Measurements from ENCODE around the gene PLCB1. TPM values are rescaled to one million over a fixed set of nuclear protein-coding genes. Genes with fewer than 3 reads are reported as not detected.

PLCB1 gene
- polyA plus RNA-seq, 1 experiment, result 16.4 TPM

DNA sequence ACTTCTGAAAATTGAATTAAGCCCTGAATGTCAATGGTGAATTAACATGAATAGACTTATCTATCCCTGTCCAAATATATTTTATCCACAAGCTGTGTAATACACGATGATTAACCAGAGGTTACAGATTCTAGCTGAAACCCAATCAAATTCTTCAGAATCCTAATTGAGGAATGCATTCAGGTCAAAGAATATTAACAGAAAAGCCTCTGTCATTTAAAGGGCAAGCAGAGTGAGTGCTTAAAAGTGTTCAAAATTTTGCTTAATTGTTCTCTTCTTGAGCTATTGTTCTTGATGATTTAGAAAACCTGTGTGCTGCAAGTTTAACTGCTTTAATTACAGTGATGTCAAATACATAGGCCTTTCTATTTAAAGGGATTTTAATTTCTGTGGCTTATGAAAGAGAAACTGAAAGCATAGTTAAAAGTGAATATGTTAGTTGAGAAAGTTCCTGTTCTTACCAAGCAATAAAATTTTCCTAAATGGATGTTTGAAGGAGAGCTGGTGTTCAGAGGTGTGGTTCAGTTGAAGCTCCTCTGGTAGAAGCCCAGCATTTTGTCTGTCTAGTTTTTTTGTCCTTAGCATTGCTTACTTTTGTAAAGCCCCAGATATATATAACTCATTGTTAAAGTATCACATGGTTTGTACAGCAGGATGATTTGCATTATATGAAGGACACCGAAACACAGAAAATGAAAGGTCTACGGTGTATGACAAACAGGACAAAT, 470.5 kb downstream of the PLCB1 start:
- Histone ChIP-seq H3K9me3 (ENCODE audit: control insufficient read depth, insufficient read depth, low read length) (no peaks in the 10 kb centered on the region), H3K4me3 (ENCODE audit: low read depth, low read length) (no peak overlapping the region), H3K27me3 (ENCODE audit: control insufficient read depth, insufficient read depth, low read length) (no peaks in the 10 kb centered on the region), H3K27ac (ENCODE audit: low read depth, low read length) (no peak overlapping the region)
- ChIA-PET POLR2A (no interaction called here), CTCF (interaction anchor here (0.9 kb wide), 1 partner anchor 67 kb away, joined by 3 read pairs; no protein-coding TSS in a partner anchor)
- TF ChIP-seq, protein P1, sequence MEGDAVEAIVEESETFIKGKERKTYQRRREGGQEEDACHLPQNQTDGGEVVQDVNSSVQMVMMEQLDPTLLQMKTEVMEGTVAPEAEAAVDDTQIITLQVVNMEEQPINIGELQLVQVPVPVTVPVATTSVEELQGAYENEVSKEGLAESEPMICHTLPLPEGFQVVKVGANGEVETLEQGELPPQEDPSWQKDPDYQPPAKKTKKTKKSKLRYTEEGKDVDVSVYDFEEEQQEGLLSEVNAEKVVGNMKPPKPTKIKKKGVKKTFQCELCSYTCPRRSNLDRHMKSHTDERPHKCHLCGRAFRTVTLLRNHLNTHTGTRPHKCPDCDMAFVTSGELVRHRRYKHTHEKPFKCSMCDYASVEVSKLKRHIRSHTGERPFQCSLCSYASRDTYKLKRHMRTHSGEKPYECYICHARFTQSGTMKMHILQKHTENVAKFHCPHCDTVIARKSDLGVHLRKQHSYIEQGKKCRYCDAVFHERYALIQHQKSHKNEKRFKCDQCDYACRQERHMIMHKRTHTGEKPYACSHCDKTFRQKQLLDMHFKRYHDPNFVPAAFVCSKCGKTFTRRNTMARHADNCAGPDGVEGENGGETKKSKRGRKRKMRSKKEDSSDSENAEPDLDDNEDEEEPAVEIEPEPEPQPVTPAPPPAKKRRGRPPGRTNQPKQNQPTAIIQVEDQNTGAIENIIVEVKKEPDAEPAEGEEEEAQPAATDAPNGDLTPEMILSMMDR (IDR thresholded peaks at IDR 0.05; ENCODE audit: low read depth, low read length), result no peak
- DNase-seq (ENCODE audit: low read depth, low spot score), result no peak

DNA sequence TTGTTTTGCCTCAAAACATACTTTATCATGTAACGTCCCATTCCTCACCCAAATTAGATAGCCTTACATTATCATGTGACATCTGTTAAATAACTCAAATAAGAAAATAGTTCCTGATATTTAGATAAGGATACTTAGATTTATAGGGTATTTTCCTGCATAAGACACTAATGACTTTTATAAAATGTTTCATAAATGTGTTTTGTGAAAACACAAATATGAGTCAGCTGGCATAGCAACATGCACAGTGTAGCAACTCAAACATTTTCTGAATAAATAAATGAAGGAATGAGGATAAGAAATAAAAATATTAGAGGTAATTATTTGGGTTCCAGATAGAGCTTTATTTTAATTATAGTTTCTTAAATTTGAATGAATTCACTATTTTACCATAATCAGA, 476.4 kb downstream of the PLCB1 start:
- TF ChIP-seq, protein P1 (IDR thresholded peaks at IDR 0.05; ENCODE audit: low read depth, low read length), result no peak
- no peak for DNase-seq (ENCODE audit: low read depth, low spot score)
- ChIA-PET CTCF (interaction anchor here (0.6 kb wide), 1 partner anchor 672 kb away, joined by 3 read pairs; no protein-coding TSS in a partner anchor), POLR2A (no interaction called here)
- Histone ChIP-seq H3K4me3 (ENCODE audit: low read depth, low read length) (no peak overlapping the region), H3K27ac (ENCODE audit: low read depth, low read length) (no peak overlapping the region), H3K9me3 (ENCODE audit: control insufficient read depth, insufficient read depth, low read length) (no peaks in the 10 kb centered on the region), H3K27me3 (ENCODE audit: control insufficient read depth, insufficient read depth, low read length) (no peaks in the 10 kb centered on the region)

DNA sequence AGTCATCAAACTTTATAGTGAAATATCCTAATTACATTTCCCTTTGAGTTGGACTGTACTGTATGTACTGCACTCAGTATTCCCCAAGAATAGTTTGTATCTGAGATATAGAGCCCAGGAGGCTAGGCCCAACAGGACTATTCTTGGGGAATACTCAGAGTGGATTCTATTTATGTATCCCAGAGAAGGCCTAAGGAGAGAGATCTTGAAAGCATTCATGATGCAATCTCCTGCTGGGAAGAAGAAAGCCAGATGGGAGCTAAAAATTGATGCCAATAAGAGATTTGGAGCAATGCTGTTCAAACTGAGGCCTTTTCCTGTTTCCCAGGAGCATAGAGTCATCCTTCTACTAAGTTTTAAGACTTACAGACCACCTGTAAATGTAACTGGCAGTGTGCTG, 484.7 kb downstream of the PLCB1 start:
- DNase-seq (ENCODE audit: low read depth, low spot score), result no peak
- TF ChIP-seq, protein P1 (IDR thresholded peaks at IDR 0.05; ENCODE audit: low read depth, low read length), result no peak
- no peaks in the 10 kb centered on the region for H3K9me3 ChIP-seq (ENCODE audit: control insufficient read depth, insufficient read depth, low read length)
- ChIA-PET POLR2A (no interaction called here), CTCF (interaction anchor here (1.0 to 1.7 kb wide), 3 partner anchors 46 to 573 kb away, joined by 4 to 8 read pairs (median 5); no protein-coding TSS in a partner anchor)
- H3K27me3 ChIP-seq (ENCODE audit: control insufficient read depth, insufficient read depth, low read length), result no peaks in the 10 kb centered on the region
- H3K27ac ChIP-seq (ENCODE audit: low read depth, low read length), result peak overlapping the region; percentile 47
- H3K4me3 ChIP-seq (ENCODE audit: low read depth, low read length), result no peak overlapping the region

DNA sequence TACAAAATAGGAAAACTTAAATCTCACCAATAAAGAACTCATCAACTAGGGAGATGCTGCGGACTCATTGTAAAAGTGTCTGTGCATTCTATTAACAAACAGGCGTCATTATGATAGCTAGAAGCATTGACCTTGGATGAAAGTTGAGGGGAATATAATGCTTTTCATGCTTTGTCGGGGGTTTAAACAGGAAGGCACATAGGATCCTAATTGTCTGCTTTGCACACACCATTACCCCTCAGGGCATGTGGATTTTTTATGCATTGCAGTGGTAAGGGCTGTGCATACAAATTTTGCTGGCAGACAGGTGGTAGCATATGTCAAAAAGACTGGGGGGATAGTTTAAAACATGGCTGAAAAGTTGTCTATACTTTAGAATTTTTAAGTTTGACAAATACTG, 488.9 kb downstream of the PLCB1 start:
- Histone ChIP-seq H3K27me3 (ENCODE audit: control insufficient read depth, insufficient read depth, low read length) (no peaks in the 10 kb centered on the region), H3K9me3 (ENCODE audit: control insufficient read depth, insufficient read depth, low read length) (no peaks in the 10 kb centered on the region), H3K27ac (ENCODE audit: low read depth, low read length) (no peak overlapping the region), H3K4me3 (ENCODE audit: low read depth, low read length) (no peak overlapping the region)
- ChIA-PET POLR2A (interaction anchor here (0.6 kb wide), 2 partner anchors 29 to 209 kb away, joined by 3 to 7 read pairs; no protein-coding TSS in a partner anchor), CTCF (interaction anchor here (2.4 kb wide), 1 partner anchor 101 kb away, joined by 6 read pairs; no protein-coding TSS in a partner anchor)
- no peak for DNase-seq (ENCODE audit: low read depth, low spot score)
- TF ChIP-seq, protein P1 (IDR thresholded peaks at IDR 0.05; ENCODE audit: low read depth, low read length), result no peak

DNA sequence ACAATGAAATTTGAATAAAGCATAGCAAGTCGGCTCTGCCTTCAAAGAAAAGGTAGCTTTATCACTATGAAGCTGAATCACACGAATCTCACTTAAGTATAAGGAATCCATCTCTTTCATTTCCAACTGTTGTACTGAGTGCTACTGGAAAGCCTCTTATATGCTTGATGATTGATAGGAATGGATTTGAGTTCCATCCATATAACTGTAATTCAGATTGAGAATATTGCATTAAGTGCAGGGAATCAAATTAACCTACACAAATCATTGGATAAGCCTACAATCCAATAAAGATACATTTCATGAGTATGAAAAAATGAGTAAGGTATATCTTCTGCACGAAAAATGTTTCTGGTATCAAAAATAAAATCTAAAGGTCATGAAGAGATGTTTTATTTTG, 492.0 kb downstream of the PLCB1 start:
- Histone ChIP-seq H3K9me3 (ENCODE audit: control insufficient read depth, insufficient read depth, low read length) (no peaks in the 10 kb centered on the region), H3K27me3 (ENCODE audit: control insufficient read depth, insufficient read depth, low read length) (no peaks in the 10 kb centered on the region), H3K27ac (ENCODE audit: low read depth, low read length) (no peak overlapping the region), H3K4me3 (ENCODE audit: low read depth, low read length) (no peak overlapping the region)
- ChIA-PET CTCF (interaction anchor here (0.9 kb wide), 1 partner anchor 99 kb away, joined by 3 read pairs; no protein-coding TSS in a partner anchor), POLR2A (no interaction called here)
- no peak for DNase-seq (ENCODE audit: low read depth, low spot score)
- TF ChIP-seq, protein P1 (IDR thresholded peaks at IDR 0.05; ENCODE audit: low read depth, low read length), result no peak

Measured in AG04450 (cell line).